Ureter (tissue), 1 donor: ENCODE measurements around the gene NMNAT3. TPM values are rescaled to one million over a fixed set of nuclear protein-coding genes. Genes with fewer than 3 reads are reported as not detected.

Experiments
- DNase-seq: peaks from one replicate; pipeline ENCODE4 v3.0.0-alpha.2; 2020; ENCODE audit warnings: low spot score
- total RNA-seq: library from RNA; stranded (reverse); gene quantifications from one replicate; pipeline ENCODE4 v1.2.4, GENCODE V29; 2023
- donor health status: DM: yes; HTN: yes; CAD: no.

The NMNAT3 gene
- total RNA-seq, 1 donor from 2014 or later = 9.4 TPM

GRCh38 chr3:139675327-139675726 is 2.4 kb downstream of the NMNAT3 start:
- DNase-seq = no peak

GRCh38 chr3:139674571-139675260 is 3.1 kb downstream of the NMNAT3 start:
- no peak for DNase-seq

GRCh38 chr3:139672884-139673283 is 4.9 kb downstream of the NMNAT3 start:
- no peak for DNase-seq

GRCh38 chr3:139671863-139672646 is 5.7 kb downstream of the NMNAT3 start:
- no peak for DNase-seq

- no peak for DNase-seq
Observed at GRCh38 chr3:139671107-139671506, 6.7 kb downstream of the NMNAT3 start.

GRCh38 chr3:139670196-139670595 is 7.6 kb downstream of the NMNAT3 start:
- DNase-seq = no peak

GRCh38 chr3:139668332-139668731 is 9.4 kb downstream of the NMNAT3 start:
- DNase-seq = no peak

GRCh38 chr3:139664958-139665357 is 12.8 kb downstream of the NMNAT3 start:
- no peak for DNase-seq

- DNase-seq = no peak
Observed at GRCh38 chr3:139660269-139660668, 17.5 kb downstream of the NMNAT3 start.

GRCh38 chr3:139659511-139659910 is 18.3 kb downstream of the NMNAT3 start:
- DNase-seq = no peak

- no peak for DNase-seq
Observed at GRCh38 chr3:139657936-139658335, 19.8 kb downstream of the NMNAT3 start.

GRCh38 chr3:139657434-139657833 is 20.3 kb downstream of the NMNAT3 start:
- DNase-seq = no peak

GRCh38 chr3:139655909-139656595 is 21.7 kb downstream of the NMNAT3 start:
- no peak for DNase-seq

GRCh38 chr3:139654637-139655365 is 23.0 kb downstream of the NMNAT3 start:
- DNase-seq = no peak

GRCh38 chr3:139653582-139653981 is 24.2 kb downstream of the NMNAT3 start:
- peak; percentile 56 for DNase-seq

- no peak for DNase-seq
Observed at GRCh38 chr3:139652561-139652960, 25.2 kb downstream of the NMNAT3 start.

GRCh38 chr3:139647866-139648435 is 29.8 kb downstream of the NMNAT3 start:
- no peak for DNase-seq

- no peak for DNase-seq
Observed at GRCh38 chr3:139646512-139646911, 31.3 kb downstream of the NMNAT3 start.

GRCh38 chr3:139642996-139643395 is 34.8 kb downstream of the NMNAT3 start:
- DNase-seq = no peak

GRCh38 chr3:139640456-139640855 is 37.3 kb downstream of the NMNAT3 start:
- DNase-seq = no peak

- no peak for DNase-seq
Observed at GRCh38 chr3:139639662-139640061, 38.1 kb downstream of the NMNAT3 start.

- DNase-seq = no peak
Observed at GRCh38 chr3:139638518-139638917, 39.3 kb downstream of the NMNAT3 start.
